ENCODE data around the gene PACSIN2. TPM values are rescaled to one million over a fixed set of nuclear protein-coding genes. Genes with fewer than 3 reads are reported as not detected.

Gene PACSIN2
- total RNA-seq, 1 donor from 2014 or later: 46.2 TPM

DNA sequence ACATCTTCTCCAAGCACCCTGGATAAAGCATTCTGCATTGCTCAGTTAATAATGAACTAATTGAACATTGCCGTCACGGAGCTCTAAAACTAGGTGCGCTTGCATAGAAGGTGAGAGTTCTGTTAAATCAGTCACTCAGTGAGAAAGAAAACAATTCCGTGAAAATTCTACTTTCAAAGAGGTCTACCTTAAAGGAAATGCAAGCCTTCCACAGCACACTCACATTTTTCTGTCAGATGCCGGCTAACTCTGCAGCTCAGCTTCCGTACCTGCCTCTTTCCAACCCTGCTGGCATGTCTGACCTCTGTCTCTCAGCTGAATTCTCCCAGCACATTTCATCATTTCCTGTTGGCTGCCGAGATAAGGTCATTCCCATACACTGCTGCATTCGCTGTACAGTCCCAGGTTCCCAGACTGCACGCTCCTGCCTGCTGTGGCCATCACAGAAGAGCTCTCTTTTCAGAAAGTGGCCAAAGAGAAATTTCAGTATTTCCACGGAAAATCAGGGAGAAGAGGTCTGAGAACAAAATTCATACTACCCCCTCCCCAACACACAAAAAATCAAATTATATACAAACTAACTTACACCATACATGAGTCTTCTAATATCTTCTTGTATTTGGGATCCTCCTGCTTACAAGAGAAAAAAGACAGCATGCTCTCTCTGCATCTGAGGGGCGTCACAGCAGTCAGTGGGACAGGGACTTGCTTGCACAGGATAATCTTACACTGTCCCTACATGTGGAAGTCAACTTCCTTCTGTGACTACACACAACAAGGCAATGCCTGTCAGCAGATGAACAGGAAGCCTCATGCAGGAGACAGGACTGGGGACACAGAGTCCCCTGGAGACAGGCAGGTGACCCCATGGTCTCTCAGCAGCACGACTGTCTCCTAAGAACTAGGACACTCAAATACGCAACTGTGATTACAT is 55.1 kb downstream of the PACSIN2 start:
- Histone ChIP-seq H3K4me3 (no peak overlapping the region), H3K9me3 (no peaks in the 10 kb centered on the region), H3K36me3 (no peaks in the 10 kb centered on the region), H3K4me1 (peaks cover 51% of the 10 kb centered on the region), H3K27me3 (no peaks in the 10 kb centered on the region), H3K27ac (peak overlapping the region; percentile 19)
- TF ChIP-seq, protein P1, sequence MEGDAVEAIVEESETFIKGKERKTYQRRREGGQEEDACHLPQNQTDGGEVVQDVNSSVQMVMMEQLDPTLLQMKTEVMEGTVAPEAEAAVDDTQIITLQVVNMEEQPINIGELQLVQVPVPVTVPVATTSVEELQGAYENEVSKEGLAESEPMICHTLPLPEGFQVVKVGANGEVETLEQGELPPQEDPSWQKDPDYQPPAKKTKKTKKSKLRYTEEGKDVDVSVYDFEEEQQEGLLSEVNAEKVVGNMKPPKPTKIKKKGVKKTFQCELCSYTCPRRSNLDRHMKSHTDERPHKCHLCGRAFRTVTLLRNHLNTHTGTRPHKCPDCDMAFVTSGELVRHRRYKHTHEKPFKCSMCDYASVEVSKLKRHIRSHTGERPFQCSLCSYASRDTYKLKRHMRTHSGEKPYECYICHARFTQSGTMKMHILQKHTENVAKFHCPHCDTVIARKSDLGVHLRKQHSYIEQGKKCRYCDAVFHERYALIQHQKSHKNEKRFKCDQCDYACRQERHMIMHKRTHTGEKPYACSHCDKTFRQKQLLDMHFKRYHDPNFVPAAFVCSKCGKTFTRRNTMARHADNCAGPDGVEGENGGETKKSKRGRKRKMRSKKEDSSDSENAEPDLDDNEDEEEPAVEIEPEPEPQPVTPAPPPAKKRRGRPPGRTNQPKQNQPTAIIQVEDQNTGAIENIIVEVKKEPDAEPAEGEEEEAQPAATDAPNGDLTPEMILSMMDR (IDR thresholded peaks at IDR 0.05): no peak
- no peak for TF ChIP-seq POLR2A (IDR thresholded peaks at IDR 0.05)
- TF ChIP-seq POLR2AphosphoS5 (IDR thresholded peaks at IDR 0.05; ENCODE audit: insufficient read depth in 1 of 2, low read depth in 1 of 2): no peak
- intact Hi-C loops (cut with DNase I): no loop called here
- DNase-seq (ENCODE audit: extremely low spot score in 2 of 2): no peak

DNA sequence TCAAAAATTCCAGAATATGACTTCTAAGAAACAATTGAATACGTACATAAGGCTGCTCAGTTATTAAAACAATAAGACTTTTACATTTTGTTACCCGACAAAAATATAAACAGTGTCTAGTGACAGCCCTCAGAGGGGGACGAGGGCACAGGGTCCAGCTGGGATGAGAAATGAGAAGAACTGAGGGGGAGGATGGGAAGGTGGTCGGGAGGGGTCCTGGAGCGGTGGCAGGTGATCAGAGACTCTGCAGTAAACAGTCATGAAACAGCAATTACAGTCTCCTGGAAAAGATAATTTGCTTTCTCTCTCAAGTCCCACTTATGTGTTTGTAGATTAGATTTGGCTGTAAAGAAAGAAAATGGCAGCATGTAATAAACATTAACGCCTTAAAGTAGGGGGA is 56.0 kb downstream of the PACSIN2 start:
- TF ChIP-seq POLR2A (IDR thresholded peaks at IDR 0.05) (no peak), POLR2AphosphoS5 (IDR thresholded peaks at IDR 0.05; ENCODE audit: insufficient read depth in 1 of 2, low read depth in 1 of 2) (no peak)
- TF ChIP-seq, protein P1 (IDR thresholded peaks at IDR 0.05): no peak
- intact Hi-C loops (cut with DNase I): no loop called here
- no peak for DNase-seq (ENCODE audit: extremely low spot score in 2 of 2)
- Histone ChIP-seq H3K4me3 (no peak overlapping the region), H3K27ac (no peak overlapping the region), H3K9me3 (no peaks in the 10 kb centered on the region), H3K36me3 (no peaks in the 10 kb centered on the region), H3K4me1 (peaks cover 46% of the 10 kb centered on the region), H3K27me3 (no peaks in the 10 kb centered on the region)

DNA sequence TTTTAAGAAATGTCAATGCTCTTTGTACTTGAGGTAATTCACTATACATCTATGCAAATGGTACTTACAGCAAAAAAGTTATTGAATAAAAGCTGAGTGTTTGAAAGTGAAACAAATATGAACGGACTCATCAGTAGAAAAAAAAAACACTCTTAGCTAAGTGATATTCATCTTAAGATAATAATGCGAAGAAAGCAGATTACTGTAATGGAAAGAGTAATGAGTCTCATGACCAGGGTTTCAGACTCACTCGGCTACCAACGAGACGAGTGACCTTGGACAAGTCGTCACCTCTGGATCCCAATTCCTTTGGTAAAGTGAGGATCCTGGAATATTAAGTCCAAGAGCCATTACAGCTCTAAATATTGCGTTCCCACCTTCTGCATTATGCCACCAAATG is 57.0 kb downstream of the PACSIN2 start:
- no peak overlapping the region for H3K27ac ChIP-seq
- no peaks in the 10 kb centered on the region for H3K36me3 ChIP-seq
- TF ChIP-seq POLR2A (IDR thresholded peaks at IDR 0.05) (no peak), POLR2AphosphoS5 (IDR thresholded peaks at IDR 0.05; ENCODE audit: insufficient read depth in 1 of 2, low read depth in 1 of 2) (no peak)
- TF ChIP-seq, protein P1 (IDR thresholded peaks at IDR 0.05): no peak
- intact Hi-C loops (cut with DNase I): no loop called here
- H3K4me3 ChIP-seq: no peak overlapping the region
- no peak for DNase-seq (ENCODE audit: extremely low spot score in 2 of 2)
- peaks cover 45% of the 10 kb centered on the region for H3K4me1 ChIP-seq
- H3K9me3 ChIP-seq: no peaks in the 10 kb centered on the region
- H3K27me3 ChIP-seq: no peaks in the 10 kb centered on the region

DNA sequence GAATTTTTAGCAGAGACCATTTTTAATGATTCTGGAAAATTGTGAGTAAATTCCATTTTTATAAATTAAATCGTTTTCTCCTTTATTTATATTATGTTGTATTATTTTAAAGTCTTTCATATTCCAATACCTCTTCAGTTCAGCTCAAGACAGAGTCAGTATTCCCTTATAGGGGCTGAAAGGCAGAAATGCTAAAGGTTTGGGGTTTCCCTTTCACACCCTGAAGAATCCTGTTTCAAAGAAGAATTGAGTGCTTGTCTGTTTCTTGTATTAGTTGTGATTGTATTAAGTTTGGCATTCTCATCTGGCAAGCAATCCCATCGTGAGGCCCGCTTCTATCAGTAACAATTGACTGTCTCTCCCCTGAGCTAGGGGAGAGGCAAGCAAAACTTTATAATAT is 57.4 kb downstream of the PACSIN2 start:
- H3K4me3 ChIP-seq: no peak overlapping the region
- H3K4me1 ChIP-seq: peaks cover 41% of the 10 kb centered on the region
- no peaks in the 10 kb centered on the region for H3K36me3 ChIP-seq
- no peaks in the 10 kb centered on the region for H3K9me3 ChIP-seq
- H3K27me3 ChIP-seq: no peaks in the 10 kb centered on the region
- intact Hi-C loops (cut with DNase I): no loop called here
- TF ChIP-seq POLR2A (IDR thresholded peaks at IDR 0.05): no peak
- TF ChIP-seq, protein P1 (IDR thresholded peaks at IDR 0.05): no peak
- no peak for TF ChIP-seq POLR2AphosphoS5 (IDR thresholded peaks at IDR 0.05; ENCODE audit: insufficient read depth in 1 of 2, low read depth in 1 of 2)
- H3K27ac ChIP-seq: no peak overlapping the region
- no peak for DNase-seq (ENCODE audit: extremely low spot score in 2 of 2)

DNA sequence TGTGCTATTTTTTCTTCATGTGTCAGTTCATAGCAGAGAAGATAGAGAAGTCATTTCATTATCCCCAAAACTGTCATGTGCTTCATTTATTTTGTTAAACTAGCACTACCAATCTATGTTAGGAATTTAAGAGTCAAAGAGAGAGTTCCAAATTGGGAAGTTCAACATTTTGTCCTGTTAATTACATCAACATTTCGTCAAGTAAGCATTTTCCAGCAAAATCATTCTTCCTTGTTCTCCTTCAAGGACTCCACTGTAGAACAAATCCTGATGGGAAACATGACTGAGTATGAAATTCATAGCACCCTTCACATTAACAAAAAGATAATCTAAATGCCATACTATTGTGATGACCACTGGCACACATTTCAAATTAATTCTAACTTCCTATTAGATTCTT is 59.1 kb downstream of the PACSIN2 start:
- Histone ChIP-seq H3K27me3 (no peaks in the 10 kb centered on the region), H3K27ac (no peak overlapping the region), H3K9me3 (no peaks in the 10 kb centered on the region), H3K4me1 (peaks cover 26% of the 10 kb centered on the region), H3K4me3 (no peak overlapping the region), H3K36me3 (no peaks in the 10 kb centered on the region)
- no peak for DNase-seq (ENCODE audit: extremely low spot score in 2 of 2)
- intact Hi-C loops (cut with DNase I): no loop called here
- TF ChIP-seq POLR2AphosphoS5 (IDR thresholded peaks at IDR 0.05; ENCODE audit: insufficient read depth in 1 of 2, low read depth in 1 of 2) (no peak), POLR2A (IDR thresholded peaks at IDR 0.05) (no peak)
- TF ChIP-seq, protein P1 (IDR thresholded peaks at IDR 0.05): no peak
